KMS-11 (cell line): ENCODE results near the gene MMRN1.

Experiments used
- H2AFZ ChIP-seq: fragments of 200-600 bp; sonication (generic); 2 replicates; pipeline ENCODE4 v1.6.1; 2016; ENCODE audit warnings: antibody characterized with exemption, mixed run types, low read depth
- H3K27ac ChIP-seq: fragments of 200-600 bp; sonication (generic); 2 replicates; pipeline ENCODE4 v1.6.1; 2016; ENCODE audit warnings: mild to moderate bottlenecking, mixed run types
- H3K27me3 ChIP-seq: fragments of 200-600 bp; sonication (generic); 2 replicates; pipeline ENCODE4 v1.6.1; 2017; ENCODE audit warnings: mild to moderate bottlenecking, low read depth, mixed run types, moderate library complexity; ENCODE audit not compliant: insufficient read depth
- H3K36me3 ChIP-seq: fragments of 200-600 bp; sonication (generic); 2 replicates; pipeline ENCODE4 v1.6.1; 2017; ENCODE audit warnings: mild to moderate bottlenecking, mixed run types; ENCODE audit not compliant: insufficient read depth
- H3K4me1 ChIP-seq: fragments of 200-600 bp; sonication (generic); 2 replicates; pipeline ENCODE4 v1.6.1; 2016; ENCODE audit warnings: mild to moderate bottlenecking, low read depth, mixed run types; ENCODE audit not compliant: poor library complexity, severe bottlenecking
- H3K4me2 ChIP-seq: fragments of 200-600 bp; sonication (generic); 2 replicates; pipeline ENCODE4 v1.7.0; 2016; ENCODE audit warnings: mild to moderate bottlenecking, mixed run types
- H3K4me3 ChIP-seq: fragments of 200-600 bp; sonication (generic); IDR thresholded peaks from 2 replicates; pipeline ENCODE4 v1.6.1; 2017; ENCODE audit warnings: low read depth, low read length, mixed read lengths; ENCODE audit not compliant: insufficient read depth
- H3K79me2 ChIP-seq: fragments of 200-600 bp; sonication (generic); 2 replicates; pipeline ENCODE4 v1.6.1; 2016; ENCODE audit warnings: low read depth, mixed run types; ENCODE audit not compliant: insufficient read depth
- H3K9ac ChIP-seq: fragments of 200-600 bp; sonication (generic); 2 replicates; pipeline ENCODE4 v1.6.1; 2016; ENCODE audit warnings: mild to moderate bottlenecking, mixed run types
- H4K20me1 ChIP-seq: fragments of 200-600 bp; sonication (generic); 2 replicates; pipeline ENCODE4 v1.6.1; 2016; ENCODE audit warnings: mild to moderate bottlenecking, mixed run types; ENCODE audit not compliant: insufficient read depth
- TF ChIP-seq, protein P1 (sequence below): fragments of 200-600 bp; sonication (generic); conservative IDR thresholded peaks from 2 replicates; pipeline ENCODE4 v1.6.1; 2017; ENCODE audit warnings: low read depth, mild to moderate bottlenecking, antibody characterized with exemption, low read length, moderate library complexity, mixed read lengths

MMRN1 gene

DNA sequence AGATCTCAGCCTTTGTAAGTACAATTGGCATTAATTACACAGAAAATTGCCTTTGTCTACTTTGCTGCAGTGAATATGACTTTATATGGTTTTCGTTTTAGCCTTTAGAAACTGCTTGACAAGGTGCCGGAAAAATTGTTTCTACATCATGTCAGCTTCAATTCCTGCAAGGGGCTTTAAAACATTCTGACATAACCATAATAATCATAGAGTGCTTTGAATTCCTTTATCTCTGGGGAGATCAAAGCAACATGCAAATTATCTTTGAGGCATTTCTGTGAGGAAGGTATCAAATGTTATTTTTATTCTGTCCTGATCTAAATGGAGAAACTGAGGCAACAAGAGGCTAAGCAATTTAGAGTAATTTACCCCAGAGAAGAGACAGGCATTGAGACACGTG lies 57.8 kb downstream of the MMRN1 start:
- no peak overlapping the region for H3K9ac ChIP-seq

DNA sequence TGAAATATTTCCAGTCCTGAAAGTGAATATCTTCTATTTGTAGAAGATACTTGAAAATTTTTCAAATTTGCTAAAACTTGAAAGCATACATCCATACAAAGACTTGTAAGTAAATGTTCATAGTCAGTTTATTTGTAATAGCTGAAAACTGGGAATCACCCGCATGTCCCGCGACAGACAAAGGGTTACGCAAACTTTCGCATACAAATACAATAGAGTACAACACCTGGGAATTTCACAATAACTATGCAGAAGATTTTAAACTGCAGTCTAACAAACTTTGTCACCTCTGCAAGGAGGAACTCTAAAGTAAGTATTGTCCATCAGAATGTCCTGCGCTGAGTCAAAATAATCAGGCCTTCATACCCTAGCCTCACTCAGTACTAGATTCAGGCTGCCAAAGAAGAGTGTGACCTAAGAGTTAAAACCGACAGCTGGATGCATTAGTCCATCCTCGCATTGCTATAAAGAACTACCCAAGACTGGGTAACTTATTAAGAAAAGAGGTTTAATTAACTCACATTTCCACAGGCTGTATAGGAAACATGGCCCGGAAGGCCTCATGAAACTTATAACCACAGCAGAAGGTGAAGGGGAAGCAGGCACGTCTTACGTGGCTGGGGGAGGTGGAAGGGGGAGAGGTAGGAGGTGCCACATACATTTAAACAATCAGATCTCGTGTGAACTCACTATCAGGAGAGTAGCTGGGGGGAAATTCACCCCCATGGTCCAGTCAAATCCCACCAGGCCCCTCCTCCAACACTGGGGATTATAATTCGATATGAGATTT lies 60.4 kb downstream of the MMRN1 start:
- H3K4me1 ChIP-seq, result no peaks in the 10 kb centered on the region
- no peak overlapping the region for H3K9ac ChIP-seq
- H3K36me3 ChIP-seq, result no peaks in the 10 kb centered on the region
- no peaks in the 10 kb centered on the region for H4K20me1 ChIP-seq
- TF ChIP-seq, protein P1, sequence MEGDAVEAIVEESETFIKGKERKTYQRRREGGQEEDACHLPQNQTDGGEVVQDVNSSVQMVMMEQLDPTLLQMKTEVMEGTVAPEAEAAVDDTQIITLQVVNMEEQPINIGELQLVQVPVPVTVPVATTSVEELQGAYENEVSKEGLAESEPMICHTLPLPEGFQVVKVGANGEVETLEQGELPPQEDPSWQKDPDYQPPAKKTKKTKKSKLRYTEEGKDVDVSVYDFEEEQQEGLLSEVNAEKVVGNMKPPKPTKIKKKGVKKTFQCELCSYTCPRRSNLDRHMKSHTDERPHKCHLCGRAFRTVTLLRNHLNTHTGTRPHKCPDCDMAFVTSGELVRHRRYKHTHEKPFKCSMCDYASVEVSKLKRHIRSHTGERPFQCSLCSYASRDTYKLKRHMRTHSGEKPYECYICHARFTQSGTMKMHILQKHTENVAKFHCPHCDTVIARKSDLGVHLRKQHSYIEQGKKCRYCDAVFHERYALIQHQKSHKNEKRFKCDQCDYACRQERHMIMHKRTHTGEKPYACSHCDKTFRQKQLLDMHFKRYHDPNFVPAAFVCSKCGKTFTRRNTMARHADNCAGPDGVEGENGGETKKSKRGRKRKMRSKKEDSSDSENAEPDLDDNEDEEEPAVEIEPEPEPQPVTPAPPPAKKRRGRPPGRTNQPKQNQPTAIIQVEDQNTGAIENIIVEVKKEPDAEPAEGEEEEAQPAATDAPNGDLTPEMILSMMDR, result no peak
- no peaks in the 10 kb centered on the region for H3K27me3 ChIP-seq
- no peak overlapping the region for H3K4me2 ChIP-seq
- H3K79me2 ChIP-seq, result no peaks in the 10 kb centered on the region
- no peak overlapping the region for H2AFZ ChIP-seq
- H3K4me3 ChIP-seq, result no peak overlapping the region
- no peak overlapping the region for H3K27ac ChIP-seq

More for the DNA sequence above, 57.8 kb downstream of the MMRN1 start:
- Histone ChIP-seq H3K27ac (no peak overlapping the region), H3K79me2 (no peaks in the 10 kb centered on the region), H3K4me1 (no peaks in the 10 kb centered on the region), H3K36me3 (no peaks in the 10 kb centered on the region), H3K4me2 (no peak overlapping the region), H2AFZ (no peak overlapping the region), H3K27me3 (no peaks in the 10 kb centered on the region), H3K4me3 (no peak overlapping the region), H4K20me1 (no peaks in the 10 kb centered on the region)
- TF ChIP-seq, protein P1, result no peak

DNA sequence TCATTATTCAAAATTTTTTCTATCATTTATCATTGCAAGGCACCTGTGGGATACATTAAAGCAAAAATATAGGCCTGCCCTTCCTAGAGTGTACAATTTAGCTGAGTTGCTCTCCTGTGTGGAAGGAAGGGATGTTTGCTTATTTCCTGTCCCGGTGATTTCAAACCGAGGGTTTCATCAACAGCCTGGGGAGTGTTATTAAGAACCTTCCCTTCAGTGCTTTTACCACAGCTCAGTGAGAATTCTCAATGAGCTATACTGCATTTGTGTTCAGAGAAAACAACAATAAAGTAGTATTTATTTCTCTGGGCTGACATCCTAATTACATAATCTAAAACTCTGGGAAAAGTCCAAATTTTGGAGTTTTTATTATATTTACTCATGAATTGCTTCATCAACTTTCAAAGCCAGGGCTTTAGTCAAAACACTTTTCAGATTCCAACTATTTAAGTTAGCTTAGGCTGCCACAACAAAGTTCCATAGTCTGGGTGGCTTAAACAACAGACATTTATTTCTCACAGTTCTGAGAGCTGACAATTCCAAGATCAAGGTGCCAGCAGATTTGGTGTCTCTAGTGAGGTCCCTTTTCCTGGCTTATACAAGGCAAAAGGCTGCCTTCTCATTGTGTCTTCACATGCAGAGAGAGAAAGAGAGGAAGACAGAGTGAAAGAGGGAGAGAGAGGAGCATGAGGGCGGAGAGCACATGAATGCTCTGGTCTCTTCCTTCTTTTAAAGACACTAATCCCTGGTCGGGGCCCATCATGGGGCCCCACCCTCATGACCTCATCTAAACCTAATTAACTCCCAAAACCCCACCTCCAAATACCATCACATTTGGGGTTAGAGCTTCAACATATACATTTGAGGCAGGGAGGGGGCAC lies 62.6 kb downstream of the MMRN1 start:
- Histone ChIP-seq H3K36me3 (no peaks in the 10 kb centered on the region), H3K4me1 (no peaks in the 10 kb centered on the region), H2AFZ (no peak overlapping the region), H3K4me3 (no peak overlapping the region), H3K9ac (no peak overlapping the region), H3K79me2 (no peaks in the 10 kb centered on the region), H3K27ac (no peak overlapping the region), H3K4me2 (no peak overlapping the region), H3K27me3 (no peaks in the 10 kb centered on the region), H4K20me1 (no peaks in the 10 kb centered on the region)
- TF ChIP-seq, protein P1, result no peak

DNA sequence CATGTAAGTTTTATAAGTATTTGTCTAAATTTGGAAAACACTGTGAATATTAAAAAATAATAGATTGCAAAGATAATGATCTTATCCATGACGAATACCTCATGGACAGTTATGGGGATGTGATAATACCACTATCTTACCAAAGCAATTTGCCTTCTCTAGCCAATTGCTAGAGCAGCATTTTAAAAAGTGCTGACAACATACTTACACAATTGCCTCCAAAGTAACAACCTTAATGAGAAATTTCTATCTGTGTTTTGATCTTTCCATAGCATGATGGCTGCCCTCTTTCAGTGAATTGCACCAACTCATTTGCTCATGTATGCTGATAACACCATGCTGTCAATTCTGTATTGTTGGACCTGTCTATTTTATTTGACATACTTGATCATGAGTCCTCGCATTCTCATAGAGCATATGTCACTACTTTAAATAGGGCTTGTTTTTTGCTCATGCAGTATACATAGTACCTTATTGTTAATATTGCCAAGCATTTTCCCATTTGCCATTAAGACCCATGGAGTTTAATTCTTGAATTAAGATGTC lies 87.2 kb downstream of the MMRN1 start:
- Histone ChIP-seq H3K27ac (no peak overlapping the region), H4K20me1 (no peaks in the 10 kb centered on the region), H3K79me2 (no peaks in the 10 kb centered on the region), H3K4me3 (no peak overlapping the region), H3K9ac (no peak overlapping the region), H3K4me2 (no peak overlapping the region), H2AFZ (no peak overlapping the region), H3K36me3 (no peaks in the 10 kb centered on the region), H3K4me1 (no peaks in the 10 kb centered on the region), H3K27me3 (no peaks in the 10 kb centered on the region)
- TF ChIP-seq, protein P1, result no peak
